ENCODE results near the gene RUNX2.

DNA sequence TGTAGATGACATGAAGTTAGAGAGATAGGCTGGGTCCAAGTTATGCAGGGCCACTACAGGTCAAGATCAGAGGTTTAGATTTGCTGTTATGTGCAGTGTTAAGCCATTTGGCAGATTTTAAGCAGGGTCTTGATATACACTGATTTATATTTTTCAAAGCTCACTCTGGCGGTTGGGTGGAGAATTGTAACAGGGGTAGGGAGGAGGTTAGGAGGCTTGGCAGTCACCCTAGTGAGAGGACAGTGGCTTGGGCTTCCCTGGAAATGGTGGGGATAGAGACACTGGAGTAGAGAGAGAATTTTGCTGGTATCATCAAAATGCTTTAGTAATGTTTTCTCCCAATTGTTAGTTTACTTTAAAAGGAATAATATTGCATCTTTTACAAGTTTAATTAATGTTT is 199.1 kb downstream of the RUNX2 start:
- TF ChIP-seq, protein P1, sequence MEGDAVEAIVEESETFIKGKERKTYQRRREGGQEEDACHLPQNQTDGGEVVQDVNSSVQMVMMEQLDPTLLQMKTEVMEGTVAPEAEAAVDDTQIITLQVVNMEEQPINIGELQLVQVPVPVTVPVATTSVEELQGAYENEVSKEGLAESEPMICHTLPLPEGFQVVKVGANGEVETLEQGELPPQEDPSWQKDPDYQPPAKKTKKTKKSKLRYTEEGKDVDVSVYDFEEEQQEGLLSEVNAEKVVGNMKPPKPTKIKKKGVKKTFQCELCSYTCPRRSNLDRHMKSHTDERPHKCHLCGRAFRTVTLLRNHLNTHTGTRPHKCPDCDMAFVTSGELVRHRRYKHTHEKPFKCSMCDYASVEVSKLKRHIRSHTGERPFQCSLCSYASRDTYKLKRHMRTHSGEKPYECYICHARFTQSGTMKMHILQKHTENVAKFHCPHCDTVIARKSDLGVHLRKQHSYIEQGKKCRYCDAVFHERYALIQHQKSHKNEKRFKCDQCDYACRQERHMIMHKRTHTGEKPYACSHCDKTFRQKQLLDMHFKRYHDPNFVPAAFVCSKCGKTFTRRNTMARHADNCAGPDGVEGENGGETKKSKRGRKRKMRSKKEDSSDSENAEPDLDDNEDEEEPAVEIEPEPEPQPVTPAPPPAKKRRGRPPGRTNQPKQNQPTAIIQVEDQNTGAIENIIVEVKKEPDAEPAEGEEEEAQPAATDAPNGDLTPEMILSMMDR (conservative IDR thresholded peaks at IDR 0.05): no peak
- TF ChIP-seq ZFX (IDR thresholded peaks at IDR 0.05): no peak

Measured in C4-2B (cell line).